ENCODE results near the gene FLNB. TPM values are rescaled to one million over a fixed set of nuclear protein-coding genes. Genes with fewer than 3 reads are reported as not detected.
A peak's percentile ranks its signal among the peaks of the same experiment; 100 is the strongest.
"Not testable (repeated sequence)": the region's sequence is repeated elsewhere in the genome, so short reads cannot be mapped to it uniquely, and the experiment has no call there.

Gene FLNB
- total RNA-seq, 2 experiments from 2014 or later = 14.6 TPM

DNA sequence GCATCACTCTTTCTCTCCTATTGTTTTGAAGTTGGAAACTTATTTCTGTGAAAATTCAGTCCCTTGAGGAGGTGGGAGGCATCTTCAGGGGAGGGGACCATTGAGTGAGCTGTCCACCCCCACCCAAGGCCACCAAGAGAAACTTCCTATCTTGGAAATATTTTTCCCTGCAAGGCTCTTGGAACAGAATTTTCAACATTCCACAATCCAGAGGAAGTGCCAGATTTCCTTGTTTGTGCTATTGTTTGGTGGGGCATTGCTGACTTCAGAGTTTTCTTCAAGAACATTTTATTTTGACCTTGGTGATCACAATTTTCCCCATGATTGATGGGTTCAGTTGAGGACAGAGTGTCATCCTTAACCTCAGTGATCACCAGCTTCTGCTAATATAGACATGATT lies 190.6 kb downstream of the FLNB start:
- Mint-ChIP-seq H3K36me3 (peaks cover 2% of the 10 kb centered on the region), H3K27ac (no peak overlapping the region), H3K4me3 (no peak overlapping the region), H3K27me3 (peaks cover 13% of the 10 kb centered on the region), H3K4me1 (peaks cover 2% of the 10 kb centered on the region), H3K9me3 (peaks cover 2% of the 10 kb centered on the region)
- ATAC-seq (ENCODE audit: low read depth) (no peak), DNase-seq (no peak)
- POLR2A ChIA-PET = no interaction called here

DNA sequence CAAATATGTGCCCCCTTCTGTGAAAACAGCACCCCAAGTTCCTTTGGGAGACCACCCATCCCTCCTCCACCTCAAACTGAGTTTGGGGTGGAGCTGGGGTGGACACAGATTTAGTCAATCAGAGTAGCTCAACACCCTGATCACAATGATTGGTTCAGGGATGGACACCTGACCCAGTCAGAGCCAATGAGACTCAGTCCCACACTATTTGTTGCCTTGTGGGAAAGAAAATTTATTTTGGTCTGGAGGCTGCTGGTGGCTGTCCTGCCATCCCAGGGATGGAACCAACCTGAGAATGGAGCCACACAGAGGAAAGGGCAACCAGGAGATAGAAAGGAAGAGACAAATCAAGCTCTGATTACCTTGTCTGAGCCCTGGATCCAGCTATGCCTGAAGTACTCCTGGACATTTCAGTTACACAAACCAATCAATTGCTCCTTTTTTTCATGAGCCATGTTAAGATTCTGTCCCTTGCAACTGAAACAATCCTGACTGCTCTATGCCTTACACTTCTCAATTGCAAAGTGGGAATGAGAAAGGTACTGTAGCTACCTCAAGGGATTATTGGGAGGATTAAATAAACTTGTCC lies 192.0 kb downstream of the FLNB start:
- Mint-ChIP-seq H3K27ac (no peak overlapping the region), H3K36me3 (peaks cover 2% of the 10 kb centered on the region), H3K4me1 (peaks cover 2% of the 10 kb centered on the region), H3K9me3 (peaks cover 2% of the 10 kb centered on the region), H3K4me3 (no peak overlapping the region), H3K27me3 (peaks cover 15% of the 10 kb centered on the region)
- DNase-seq (no peak), ATAC-seq (ENCODE audit: low read depth) (no peak)
- POLR2A ChIA-PET = no interaction called here

DNA sequence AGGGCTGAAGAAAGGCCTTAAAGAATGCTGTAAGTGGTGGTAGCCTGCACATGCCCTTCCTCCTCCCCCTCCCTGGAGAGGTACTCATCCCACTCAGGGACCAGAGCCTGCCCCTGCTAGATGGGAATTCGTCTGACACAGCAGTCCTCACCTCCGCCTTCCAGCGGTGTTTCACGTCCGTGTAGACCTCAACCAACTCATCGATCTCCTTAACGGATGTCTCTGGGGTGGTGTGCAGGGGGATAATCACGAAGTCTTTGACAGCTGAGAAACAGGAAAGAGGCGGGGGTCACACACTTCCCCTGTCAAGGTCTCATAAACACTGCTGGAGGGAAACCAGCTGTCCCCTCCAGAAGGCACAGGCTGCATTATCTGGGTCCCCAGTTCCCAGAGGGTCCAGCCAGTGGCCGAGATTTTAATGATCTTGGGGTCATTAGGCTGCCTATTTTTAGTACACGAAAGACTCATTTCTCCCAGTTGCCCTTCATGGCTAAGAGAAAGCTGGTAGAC lies 192.7 kb downstream of the FLNB start:
- POLR2A ChIA-PET = no interaction called here
- peaks cover 2% of the 10 kb centered on the region for H3K4me1 Mint-ChIP-seq
- no peak for ATAC-seq (ENCODE audit: low read depth)

DNA sequence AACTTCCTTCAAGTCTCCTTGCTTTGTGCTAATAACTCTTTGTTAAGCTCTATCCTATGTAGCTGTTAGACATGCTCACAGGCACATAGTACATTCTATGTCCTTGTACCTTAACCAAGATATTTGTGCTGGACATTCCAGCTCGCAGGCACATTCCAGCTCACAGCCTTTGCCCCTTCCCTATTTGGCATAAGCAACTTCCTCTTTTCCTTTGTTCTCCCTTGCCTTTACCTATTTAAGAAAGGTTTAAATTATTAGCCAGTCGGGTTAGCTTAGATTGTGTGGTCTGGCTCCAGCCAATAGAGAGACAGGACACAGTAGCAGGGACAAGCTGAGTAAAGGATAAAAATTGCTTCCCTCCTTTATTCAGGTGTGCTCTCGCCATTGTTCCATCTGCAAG lies 193.2 kb downstream of the FLNB start:
- H3K4me1 Mint-ChIP-seq; H3K36me3 Mint-ChIP-seq; POLR2A ChIA-PET; DNase-seq; H3K27ac Mint-ChIP-seq; ATAC-seq (ENCODE audit: low read depth); H3K9me3 Mint-ChIP-seq; H3K4me3 Mint-ChIP-seq: not testable (repeated sequence)
- peaks cover 15% of the 10 kb centered on the region for H3K27me3 Mint-ChIP-seq

More for the DNA sequence above, 192.7 kb downstream of the FLNB start:
- Mint-ChIP-seq H3K27ac (no peak overlapping the region), H3K36me3 (peaks cover 2% of the 10 kb centered on the region), H3K27me3 (peaks cover 15% of the 10 kb centered on the region), H3K9me3 (peaks cover 2% of the 10 kb centered on the region), H3K4me3 (no peak overlapping the region)
- DNase-seq = no peak

DNA sequence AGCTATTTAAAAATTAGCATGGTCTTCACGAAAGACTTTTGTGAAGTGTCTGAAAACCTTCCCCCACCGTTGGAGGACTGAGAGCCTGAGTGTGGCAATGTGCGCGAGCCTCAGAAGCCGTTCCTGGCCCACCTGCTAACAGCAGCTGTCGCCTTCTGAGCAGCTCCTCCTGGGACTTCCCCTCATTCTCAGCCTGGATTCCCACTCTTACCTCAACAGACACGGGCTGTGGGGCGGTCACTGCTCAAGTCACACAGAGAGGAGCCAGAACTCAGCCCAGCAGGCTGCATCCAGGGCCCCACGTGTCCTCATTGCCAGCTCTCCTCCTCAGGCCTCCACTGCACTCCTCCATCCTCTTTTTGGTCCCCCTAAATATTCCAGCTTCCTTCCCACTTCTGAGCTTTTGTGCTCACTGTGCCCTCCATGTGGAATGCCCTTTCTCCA lies 194.7 kb downstream of the FLNB start:
- DNase-seq (no peak), ATAC-seq (ENCODE audit: low read depth) (no peak)
- POLR2A ChIA-PET = no interaction called here
- Mint-ChIP-seq H3K4me3 (no peak overlapping the region), H3K27ac (no peak overlapping the region), H3K9me3 (peaks cover 2% of the 10 kb centered on the region), H3K27me3 (peaks cover 15% of the 10 kb centered on the region), H3K4me1 (peaks cover 4% of the 10 kb centered on the region), H3K36me3 (peaks cover 2% of the 10 kb centered on the region)

DNA sequence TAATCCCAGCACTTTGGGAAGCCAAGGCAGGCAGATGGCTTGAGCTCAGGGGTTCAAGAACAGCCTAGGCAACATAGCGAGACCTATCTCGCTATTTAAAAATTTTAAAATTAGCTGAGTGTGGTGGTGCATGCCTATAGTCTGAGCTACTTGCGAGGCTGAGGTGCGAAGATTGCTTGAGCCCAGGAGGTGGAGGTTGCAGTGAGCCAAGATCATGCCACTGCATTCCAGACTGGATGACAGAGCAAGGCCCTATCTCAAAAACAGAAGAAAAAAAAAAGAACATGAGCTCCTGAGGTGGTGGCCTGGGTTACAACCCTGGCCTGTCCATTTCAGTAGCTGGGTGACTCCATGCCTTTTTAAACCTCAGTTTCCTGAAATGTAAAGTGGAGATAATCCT lies 195.3 kb downstream of the FLNB start:
- H3K36me3 Mint-ChIP-seq = peaks cover 2% of the 10 kb centered on the region
- peaks cover 15% of the 10 kb centered on the region for H3K27me3 Mint-ChIP-seq
- POLR2A ChIA-PET = no interaction called here
- peaks cover 4% of the 10 kb centered on the region for H3K4me1 Mint-ChIP-seq
- H3K27ac Mint-ChIP-seq = no peak overlapping the region
- no peak overlapping the region for H3K4me3 Mint-ChIP-seq
- DNase-seq (no peak), ATAC-seq (ENCODE audit: low read depth) (no peak)
- H3K9me3 Mint-ChIP-seq = peaks cover 2% of the 10 kb centered on the region

DNA sequence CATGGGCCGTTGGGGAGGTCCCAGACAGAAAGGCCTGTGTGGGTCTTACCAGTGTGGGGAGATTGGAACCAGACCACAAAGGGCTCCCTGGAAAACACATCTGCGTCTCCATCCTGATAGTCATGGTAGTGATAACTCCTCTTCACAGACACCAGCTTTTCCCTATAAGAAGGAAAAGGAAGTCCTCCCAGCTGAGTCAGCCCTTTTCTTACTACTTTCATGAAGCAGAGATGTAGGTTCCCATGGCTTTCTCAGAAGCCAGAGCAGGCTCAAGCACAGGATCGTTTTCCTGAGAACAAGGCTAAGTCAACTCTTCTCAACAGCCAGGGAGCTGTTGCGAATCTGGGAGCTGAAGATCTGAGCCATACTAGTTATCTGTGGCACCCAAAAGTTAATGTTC lies 196.5 kb downstream of the FLNB start:
- POLR2A ChIA-PET = no interaction called here
- Mint-ChIP-seq H3K27me3 (peaks cover 15% of the 10 kb centered on the region), H3K4me1 (peaks cover 4% of the 10 kb centered on the region), H3K9me3 (peaks cover 2% of the 10 kb centered on the region), H3K27ac (no peak overlapping the region), H3K36me3 (peaks cover 2% of the 10 kb centered on the region), H3K4me3 (no peak overlapping the region)
- DNase-seq = no peak
- ATAC-seq (ENCODE audit: low read depth) = no peak

DNA sequence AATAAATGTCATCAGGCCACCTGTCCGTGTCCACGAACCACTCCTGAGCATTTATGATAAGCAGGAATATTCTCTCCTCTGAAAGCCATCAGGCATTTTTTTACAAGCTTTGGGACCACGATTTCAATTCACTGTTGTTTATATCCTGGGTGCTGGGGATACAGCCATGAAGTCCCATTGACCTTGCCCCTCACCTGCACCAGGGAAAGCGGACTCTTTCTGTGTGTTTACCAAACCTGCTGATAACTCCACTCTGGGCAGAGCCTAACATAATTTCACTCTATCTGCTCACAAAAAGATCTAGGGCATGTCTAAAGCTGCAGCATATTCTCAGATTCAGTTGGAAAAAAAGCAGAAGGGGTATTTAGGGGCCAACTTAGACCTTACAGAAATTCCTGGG lies 197.8 kb downstream of the FLNB start:
- POLR2A ChIA-PET = no interaction called here

DNA sequence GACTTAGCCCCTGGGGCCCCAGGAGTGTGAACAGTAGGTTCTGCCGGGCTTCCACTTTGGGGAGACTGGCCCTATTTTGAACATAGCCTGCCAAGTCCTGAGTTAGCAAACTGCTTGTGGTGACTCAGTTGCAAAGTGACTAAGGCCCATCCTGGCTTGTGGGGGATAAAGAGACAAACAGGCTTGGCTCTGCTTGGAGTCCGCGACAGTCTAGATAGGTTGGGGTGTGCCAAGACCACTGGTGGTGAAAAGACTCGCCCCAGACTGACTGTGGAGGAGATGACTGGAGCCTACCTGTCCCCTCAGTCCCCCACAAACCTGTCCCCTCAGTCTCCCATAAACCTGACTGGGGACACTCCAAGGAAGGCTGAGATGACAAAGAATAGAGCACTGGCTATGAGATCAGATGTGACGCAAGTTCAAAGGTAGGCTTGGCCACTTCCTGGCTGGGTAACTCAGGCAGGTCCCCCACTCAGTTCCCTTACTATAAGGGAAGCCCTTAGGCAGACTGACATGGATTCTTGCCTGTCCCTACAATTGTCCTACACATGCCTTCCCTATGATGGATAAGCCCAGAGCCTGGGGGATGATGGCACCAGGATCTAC lies 198.3 kb downstream of the FLNB start:
- H3K27ac Mint-ChIP-seq = no peak overlapping the region
- peaks cover 2% of the 10 kb centered on the region for H3K9me3 Mint-ChIP-seq
- H3K4me1 Mint-ChIP-seq = peaks cover 3% of the 10 kb centered on the region
- H3K27me3 Mint-ChIP-seq = peaks cover 15% of the 10 kb centered on the region
- H3K4me3 Mint-ChIP-seq = no peak overlapping the region
- H3K36me3 Mint-ChIP-seq = peaks cover 2% of the 10 kb centered on the region
- POLR2A ChIA-PET = no interaction called here
- DNase-seq (no peak), ATAC-seq (ENCODE audit: low read depth) (peak; percentile 42)

More for the DNA sequence above, 197.8 kb downstream of the FLNB start:
- ATAC-seq (ENCODE audit: low read depth) (no peak), DNase-seq (no peak)
- H3K36me3 Mint-ChIP-seq = peaks cover 2% of the 10 kb centered on the region
- peaks cover 2% of the 10 kb centered on the region for H3K9me3 Mint-ChIP-seq
- H3K27ac Mint-ChIP-seq = no peak overlapping the region
- H3K27me3 Mint-ChIP-seq = peaks cover 19% of the 10 kb centered on the region
- no peak overlapping the region for H3K4me3 Mint-ChIP-seq
- H3K4me1 Mint-ChIP-seq = peaks cover 3% of the 10 kb centered on the region

DNA sequence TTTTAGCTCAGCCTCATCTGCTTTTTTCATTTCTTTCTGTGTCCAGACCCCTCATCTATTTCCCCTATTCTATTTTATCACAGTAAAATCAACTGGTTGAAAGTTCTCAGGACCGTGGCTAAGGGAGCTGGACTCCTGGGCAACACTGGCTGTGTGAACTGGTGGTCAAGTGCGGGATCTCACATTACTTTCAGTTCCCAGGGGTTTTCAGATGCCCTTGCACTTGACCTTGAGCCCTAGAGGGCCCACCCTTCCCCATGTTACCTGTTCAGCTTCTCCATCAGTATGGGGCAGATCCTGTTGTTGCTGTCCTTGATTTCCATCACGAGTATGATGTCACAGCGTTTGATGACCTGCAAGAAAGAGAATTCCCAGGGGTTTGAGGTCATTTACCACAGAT lies 199.7 kb downstream of the FLNB start:
- peaks cover 2% of the 10 kb centered on the region for H3K36me3 Mint-ChIP-seq
- peaks cover 2% of the 10 kb centered on the region for H3K9me3 Mint-ChIP-seq
- no peak for DNase-seq
- H3K27ac Mint-ChIP-seq = no peak overlapping the region
- ATAC-seq (ENCODE audit: low read depth) = no peak
- H3K4me1 Mint-ChIP-seq = peaks cover 3% of the 10 kb centered on the region
- H3K27me3 Mint-ChIP-seq = peaks cover 11% of the 10 kb centered on the region
- POLR2A ChIA-PET = interaction anchor here (0.7 kb wide), 1 partner anchor 1656 kb away, joined by 6 read pairs; no protein-coding TSS in a partner anchor
- no peak overlapping the region for H3K4me3 Mint-ChIP-seq

DNA sequence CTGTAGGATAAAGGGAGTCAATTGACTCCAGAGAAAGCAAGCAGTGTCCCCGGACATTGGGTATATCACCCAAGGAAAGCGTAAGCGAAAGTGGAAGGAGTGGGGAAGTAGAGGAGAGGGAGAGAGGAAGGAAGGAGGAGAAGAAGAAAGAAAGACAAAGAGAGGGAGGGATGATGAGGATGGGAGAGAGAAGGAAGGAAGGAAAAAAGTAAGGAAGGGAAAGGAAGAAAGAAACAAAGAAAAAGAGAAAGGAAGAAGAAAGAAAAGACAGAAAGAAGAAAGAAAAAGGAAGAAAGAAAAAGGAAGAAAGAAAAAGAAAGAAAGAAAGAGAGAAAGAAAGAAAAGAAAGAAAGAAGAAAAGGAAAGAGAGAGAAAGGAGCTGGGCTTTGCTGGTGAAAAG lies 201.7 kb downstream of the FLNB start:
- H3K4me3 Mint-ChIP-seq = no peak overlapping the region
- no peak overlapping the region for H3K27ac Mint-ChIP-seq

DNA sequence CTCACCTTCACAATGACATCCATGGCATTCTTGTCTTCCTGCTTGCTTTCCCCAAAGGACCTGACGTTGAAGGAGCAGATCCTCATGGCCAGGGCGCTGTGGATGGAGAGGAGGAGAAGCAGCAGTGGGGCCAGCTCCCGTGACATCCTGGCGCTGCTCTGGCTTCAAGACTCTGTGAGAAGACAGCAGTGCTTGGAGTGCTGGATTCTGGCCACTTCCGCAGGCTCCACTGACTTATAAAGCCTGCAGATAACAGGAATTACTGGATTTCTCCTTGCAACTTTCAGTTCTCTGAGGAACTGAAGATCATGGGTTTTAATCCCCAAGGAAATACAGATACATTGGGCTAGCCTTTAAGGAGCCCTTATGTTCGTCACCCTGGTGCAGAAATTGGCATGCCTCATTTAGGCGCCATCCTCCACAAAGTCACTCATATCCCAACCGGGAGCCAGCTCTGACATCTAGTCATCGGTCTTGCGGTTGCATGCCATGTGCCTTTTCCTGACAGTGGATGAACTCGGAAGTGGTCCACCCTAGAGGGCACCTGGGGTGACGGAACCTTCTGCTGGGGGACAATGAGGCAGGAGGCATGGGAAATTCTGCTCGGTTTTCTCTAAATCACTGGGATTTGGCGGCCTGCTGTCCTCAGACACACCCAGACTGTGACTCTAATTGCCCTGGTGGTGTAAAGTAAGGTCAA lies 202.7 kb downstream of the FLNB start, which contains the start of gene DNASE1L3:
TSS of gene DNASE1L3 (minus strand) at position 212 of the 700 bp plus-strand sequence. CDS start at position 146, 66 bp downstream.
- DNase-seq (no peak), ATAC-seq (ENCODE audit: low read depth) (no peak)

More for the DNA sequence above, 201.7 kb downstream of the FLNB start:
- DNase-seq (no peak), ATAC-seq (ENCODE audit: low read depth) (no peak)
- H3K9me3 Mint-ChIP-seq = no peaks in the 10 kb centered on the region
- POLR2A ChIA-PET = no interaction called here
- H3K27me3 Mint-ChIP-seq = peaks cover 14% of the 10 kb centered on the region
- H3K36me3 Mint-ChIP-seq = no peaks in the 10 kb centered on the region
- H3K4me1 Mint-ChIP-seq = peaks cover 5% of the 10 kb centered on the region

DNA sequence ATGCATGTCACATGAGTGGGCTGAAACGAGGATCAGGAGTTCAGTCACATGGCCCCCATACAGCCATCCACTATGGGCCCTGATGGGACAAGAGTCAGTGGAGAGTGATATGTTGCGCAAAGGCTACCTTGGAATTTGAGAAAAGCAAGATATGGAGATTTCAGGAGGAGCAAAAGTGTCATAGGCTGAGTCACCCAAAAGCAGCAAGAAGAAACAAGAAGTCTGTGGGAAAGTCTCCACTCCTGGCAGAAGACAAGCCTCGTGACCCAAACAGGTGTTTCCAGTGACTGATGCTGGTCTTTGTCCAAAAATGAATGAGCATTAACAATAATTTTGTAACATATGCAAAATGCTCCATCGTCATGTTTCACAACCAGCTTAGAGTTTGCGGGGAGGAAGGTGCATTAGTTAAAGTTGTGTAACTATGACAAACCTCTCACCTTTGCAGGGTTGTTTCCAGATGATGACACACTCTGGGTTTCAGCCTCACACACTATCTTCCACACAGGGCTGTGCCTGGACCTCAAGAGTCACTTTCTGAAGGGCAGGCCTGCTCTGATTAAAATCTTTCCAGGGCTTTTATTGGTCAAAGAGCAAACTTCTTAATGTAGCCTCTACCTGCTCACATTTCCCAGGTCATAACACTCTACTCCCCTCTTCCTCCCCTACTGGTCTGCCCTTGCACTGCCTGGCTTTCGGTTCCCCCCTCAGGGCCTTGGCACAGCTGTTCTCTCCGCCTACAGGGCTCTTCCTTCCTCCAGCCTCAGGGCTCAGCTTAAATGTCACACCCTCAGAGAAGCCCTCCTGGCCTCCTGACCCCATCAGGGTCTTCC lies 206.5 kb downstream of the FLNB start:
- Mint-ChIP-seq H3K9me3 (no peaks in the 10 kb centered on the region), H3K27ac (peak overlapping the region; percentile 17), H3K27me3 (peaks cover 10% of the 10 kb centered on the region), H3K4me1 (peaks cover 8% of the 10 kb centered on the region), H3K36me3 (no peaks in the 10 kb centered on the region), H3K4me3 (peak overlapping the region; percentile 15)
- POLR2A ChIA-PET = interaction anchor here (0.5 kb wide), 1 partner anchor 20 kb away, joined by 3 read pairs; no protein-coding TSS in a partner anchor
- ATAC-seq (ENCODE audit: low read depth) = peak; percentile 82
- no peak for DNase-seq

More for the DNA sequence above, 202.7 kb downstream of the FLNB start, which contains the start of gene DNASE1L3:
- POLR2A ChIA-PET = no interaction called here
- Mint-ChIP-seq H3K9me3 (no peaks in the 10 kb centered on the region), H3K27ac (no peak within 1 kb of the TSS), H3K27me3 (peaks cover 12% of the 10 kb centered on the region), H3K4me3 (no peak within 1 kb of the TSS), H3K4me1 (peaks cover 8% of the 10 kb centered on the region), H3K36me3 (no peaks in the 10 kb centered on the region)

All from activated naive CD8-positive, alpha-beta T cell treated with anti-CD3 and anti-CD28 coated beads, Interleukin-2, amount 10 ng/mL, durations not matched to agents 7 days and 5 days (primary cell).